Measurements from ENCODE around the gene CENPVL1.
"Not testable (repeated sequence)": the region's sequence is repeated elsewhere in the genome, so short reads cannot be mapped to it uniquely, and the experiment has no call there.

Gene CENPVL1

GRCh38 chrX:51710277-51711164 is at the start of gene CENPVL1:
Gene CENPVL1, plus strand, starts transcription at chrX:51710512. Its CDS starts 0 bp downstream, at chrX:51710512.
- DNase-seq: not testable (repeated sequence)

- no peak for DNase-seq
These were observed 44.3 kb upstream of the CENPVL1 start for GRCh38 chrX:51665981-51666380.

- DNase-seq: not testable (repeated sequence)
These were observed 30.5 kb upstream of the CENPVL1 start for GRCh38 chrX:51679689-51680433.

- DNase-seq: not testable (repeated sequence)
These were observed 28.2 kb upstream of the CENPVL1 start for GRCh38 chrX:51681808-51682719.

- DNase-seq: not testable (repeated sequence)
These were observed 27.6 kb upstream of the CENPVL1 start, which contains the start of gene CENPVL2 for GRCh38 chrX:51682720-51683062. Gene CENPVL2, minus strand, starts transcription at chrX:51682831. Its CDS starts 0 bp downstream, at chrX:51682831.

- DNase-seq: no peak
These were observed 16.1 kb upstream of the CENPVL1 start for GRCh38 chrX:51694254-51694653.

- DNase-seq: no peak
These were observed 12.9 kb upstream of the CENPVL1 start for GRCh38 chrX:51697397-51697796.

GRCh38 chrX:51712943-51713647 is 2.8 kb downstream of the CENPVL1 start:
- DNase-seq: not testable (repeated sequence)

- no peak for DNase-seq
These were observed 17.9 kb downstream of the CENPVL1 start for GRCh38 chrX:51728202-51728601.

GRCh38 chrX:51737091-51737490 is 26.8 kb downstream of the CENPVL1 start:
- no peak for DNase-seq

- DNase-seq: no peak
These were observed 32.3 kb downstream of the CENPVL1 start for GRCh38 chrX:51742586-51742985.

GRCh38 chrX:51743179-51743957 is 33.1 kb downstream of the CENPVL1 start, which contains the start of gene GSPT2:
Gene GSPT2, plus strand, starts transcription at chrX:51743442. Its CDS starts 185 bp downstream, at chrX:51743627.
- no peak for DNase-seq

GRCh38 chrX:51747671-51748070 is 37.4 kb downstream of the CENPVL1 start:
- no peak for DNase-seq

- no peak for DNase-seq
These were observed 48.9 kb downstream of the CENPVL1 start for GRCh38 chrX:51759055-51759839.

GRCh38 chrX:51760657-51761056 is 50.3 kb downstream of the CENPVL1 start:
- DNase-seq: no peak

Data from GF-D8 (cell line).